ENCODE results near the gene IFNA14.
"Not testable (repeated sequence)": the region's sequence is repeated elsewhere in the genome, so short reads cannot be mapped to it uniquely, and the experiment has no call there.

IFNA14 gene

GRCh38 chr9:21194867-21195776 lies 44.7 kb downstream of the IFNA14 start:
- DNase-seq (ENCODE audit: low spot score) = not testable (repeated sequence)

More at GRCh38 chr9:21194867-21195776, 44.7 kb downstream of the IFNA14 start:
- peak; percentile 72 for TF ChIP-seq CTCF (conservative IDR thresholded peaks at IDR 0.05; ENCODE audit: low read depth)
- H3K27ac ChIP-seq; POLR2A ChIA-PET (ENCODE audit: low non-redundant PET): not testable (repeated sequence)
- CTCF ChIA-PET = interaction anchor here (0.6 to 1.2 kb wide), 10 partner anchors 21 to 1616 kb away, joined by 3 to 4 read pairs (median 3); no protein-coding TSS in a partner anchor

Measured in RWPE1 (cell line).